ENCODE measurements around the gene AMBP.

AMBP gene

DNA sequence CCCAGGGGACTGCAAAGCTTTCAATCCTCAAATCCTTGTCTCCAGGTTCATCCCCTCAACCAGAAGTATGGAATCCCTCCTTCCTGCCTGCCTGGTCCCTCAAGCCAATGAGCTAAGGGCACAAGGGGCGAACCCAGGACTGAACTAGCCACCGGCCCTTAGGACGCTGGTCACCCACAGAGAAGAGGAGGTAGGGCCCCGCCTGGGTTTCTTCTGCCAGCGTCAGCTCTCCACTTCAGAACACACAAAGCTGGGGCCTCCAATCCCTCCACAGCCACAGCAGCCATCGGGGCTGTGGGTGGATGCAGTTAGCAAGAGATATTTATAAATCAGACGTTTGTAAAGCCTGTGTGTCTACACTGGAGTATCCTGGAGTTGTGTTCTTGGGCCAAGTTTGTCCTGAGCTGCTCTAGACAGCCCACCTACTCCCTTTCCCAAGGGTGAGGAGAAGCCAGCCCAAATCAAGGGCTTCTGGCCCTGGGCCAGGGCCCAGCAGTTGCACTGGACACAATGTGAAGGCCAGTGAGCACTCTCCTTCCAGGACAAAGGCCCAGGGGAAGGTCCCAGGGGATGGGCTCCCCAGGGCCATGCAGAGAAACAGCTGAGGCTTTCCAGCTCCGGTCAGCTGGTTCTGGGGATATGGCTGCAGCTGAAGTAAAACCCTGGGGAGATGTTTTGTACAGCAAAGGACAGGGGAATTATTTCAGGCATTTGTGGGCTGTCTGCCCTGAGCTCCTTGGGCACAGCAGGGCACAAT is 18.9 kb downstream of the AMBP start:
- Histone ChIP-seq H3K27me3 (ENCODE audit: insufficient read depth, low read length) (no peaks in the 10 kb centered on the region), H2AFZ (ENCODE audit: low read length) (no peak overlapping the region), H3K79me2 (ENCODE audit: insufficient read depth, low read length) (no peaks in the 10 kb centered on the region), H3K27ac (ENCODE audit: low read depth, low read length, poor library complexity, severe bottlenecking) (no peak overlapping the region), H3K36me3 (ENCODE audit: insufficient read depth, low read length) (no peaks in the 10 kb centered on the region), H4K20me1 (ENCODE audit: insufficient read depth, low read length) (no peaks in the 10 kb centered on the region), H3K4me2 (ENCODE audit: low read length) (no peak overlapping the region), H3K9ac (ENCODE audit: low read length) (no peak overlapping the region), H3K9me2 (ENCODE audit: low read depth, low read length) (no peaks in the 10 kb centered on the region), H3K4me3 (ENCODE audit: low read depth, low read length, poor library complexity, severe bottlenecking) (no peak overlapping the region), H3K4me1 (ENCODE audit: insufficient read depth, low read length, severe bottlenecking) (no peaks in the 10 kb centered on the region), H3K9me3 (ENCODE audit: low read length) (no peaks in the 10 kb centered on the region), H3F3A (ENCODE audit: insufficient read depth, low read length) (no peaks in the 10 kb centered on the region)
- TF ChIP-seq EZH2 (IDR thresholded peaks at IDR 0.05; ENCODE audit: borderline replicate concordance, low read length) = no peak
- TF ChIP-seq, protein P1, sequence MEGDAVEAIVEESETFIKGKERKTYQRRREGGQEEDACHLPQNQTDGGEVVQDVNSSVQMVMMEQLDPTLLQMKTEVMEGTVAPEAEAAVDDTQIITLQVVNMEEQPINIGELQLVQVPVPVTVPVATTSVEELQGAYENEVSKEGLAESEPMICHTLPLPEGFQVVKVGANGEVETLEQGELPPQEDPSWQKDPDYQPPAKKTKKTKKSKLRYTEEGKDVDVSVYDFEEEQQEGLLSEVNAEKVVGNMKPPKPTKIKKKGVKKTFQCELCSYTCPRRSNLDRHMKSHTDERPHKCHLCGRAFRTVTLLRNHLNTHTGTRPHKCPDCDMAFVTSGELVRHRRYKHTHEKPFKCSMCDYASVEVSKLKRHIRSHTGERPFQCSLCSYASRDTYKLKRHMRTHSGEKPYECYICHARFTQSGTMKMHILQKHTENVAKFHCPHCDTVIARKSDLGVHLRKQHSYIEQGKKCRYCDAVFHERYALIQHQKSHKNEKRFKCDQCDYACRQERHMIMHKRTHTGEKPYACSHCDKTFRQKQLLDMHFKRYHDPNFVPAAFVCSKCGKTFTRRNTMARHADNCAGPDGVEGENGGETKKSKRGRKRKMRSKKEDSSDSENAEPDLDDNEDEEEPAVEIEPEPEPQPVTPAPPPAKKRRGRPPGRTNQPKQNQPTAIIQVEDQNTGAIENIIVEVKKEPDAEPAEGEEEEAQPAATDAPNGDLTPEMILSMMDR (IDR thresholded peaks at IDR 0.05; ENCODE audit: low read length) = no peak

DNA sequence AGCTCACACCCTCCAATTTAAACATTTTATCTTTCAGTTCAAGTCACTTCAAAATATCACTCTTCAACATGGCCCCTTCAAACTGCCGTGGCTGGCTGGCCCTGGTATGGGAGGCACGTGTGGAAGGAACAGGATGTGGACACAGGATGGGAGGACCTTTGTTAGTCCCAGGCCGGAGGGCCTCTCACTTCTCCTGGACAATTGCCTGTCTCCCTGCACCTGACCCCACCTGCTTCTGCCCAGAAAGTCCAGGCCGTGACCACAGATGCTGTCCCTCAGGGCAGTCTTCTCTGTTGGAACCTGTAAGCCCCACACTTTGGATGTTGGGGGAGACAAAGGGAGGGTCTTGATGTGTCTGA is 19.4 kb downstream of the AMBP start:
- H3K27me3 ChIP-seq (ENCODE audit: insufficient read depth, low read length) = no peaks in the 10 kb centered on the region
- H3F3A ChIP-seq (ENCODE audit: insufficient read depth, low read length) = no peaks in the 10 kb centered on the region
- TF ChIP-seq, protein P1 (IDR thresholded peaks at IDR 0.05; ENCODE audit: low read length) = no peak
- no peak for TF ChIP-seq EZH2 (IDR thresholded peaks at IDR 0.05; ENCODE audit: borderline replicate concordance, low read length)
- no peak overlapping the region for H3K9ac ChIP-seq (ENCODE audit: low read length)
- no peaks in the 10 kb centered on the region for H4K20me1 ChIP-seq (ENCODE audit: insufficient read depth, low read length)
- H3K79me2 ChIP-seq (ENCODE audit: insufficient read depth, low read length) = no peaks in the 10 kb centered on the region
- no peaks in the 10 kb centered on the region for H3K36me3 ChIP-seq (ENCODE audit: insufficient read depth, low read length)
- H3K4me3 ChIP-seq (ENCODE audit: low read depth, low read length, poor library complexity, severe bottlenecking) = no peak overlapping the region
- H3K9me3 ChIP-seq (ENCODE audit: low read length) = no peaks in the 10 kb centered on the region
- no peak overlapping the region for H3K4me2 ChIP-seq (ENCODE audit: low read length)
- H2AFZ ChIP-seq (ENCODE audit: low read length) = no peak overlapping the region
- no peaks in the 10 kb centered on the region for H3K4me1 ChIP-seq (ENCODE audit: insufficient read depth, low read length, severe bottlenecking)
- no peak overlapping the region for H3K27ac ChIP-seq (ENCODE audit: low read depth, low read length, poor library complexity, severe bottlenecking)
- H3K9me2 ChIP-seq (ENCODE audit: low read depth, low read length) = no peaks in the 10 kb centered on the region

GRCh38 chr9:114057161-114057885 is 20.8 kb downstream of the AMBP start:
- no peak overlapping the region for H3K4me2 ChIP-seq (ENCODE audit: low read length)
- no peaks in the 10 kb centered on the region for H3K9me2 ChIP-seq (ENCODE audit: low read depth, low read length)
- no peak overlapping the region for H3K9ac ChIP-seq (ENCODE audit: low read length)
- H3K27ac ChIP-seq (ENCODE audit: low read depth, low read length, poor library complexity, severe bottlenecking) = no peak overlapping the region
- H3K36me3 ChIP-seq (ENCODE audit: insufficient read depth, low read length) = no peaks in the 10 kb centered on the region
- no peak overlapping the region for H3K4me3 ChIP-seq (ENCODE audit: low read depth, low read length, poor library complexity, severe bottlenecking)
- TF ChIP-seq, protein P1 (IDR thresholded peaks at IDR 0.05; ENCODE audit: low read length) = no peak
- no peak for TF ChIP-seq EZH2 (IDR thresholded peaks at IDR 0.05; ENCODE audit: borderline replicate concordance, low read length)
- no peaks in the 10 kb centered on the region for H3K79me2 ChIP-seq (ENCODE audit: insufficient read depth, low read length)
- H2AFZ ChIP-seq (ENCODE audit: low read length) = no peak overlapping the region
- no peaks in the 10 kb centered on the region for H4K20me1 ChIP-seq (ENCODE audit: insufficient read depth, low read length)
- H3F3A ChIP-seq (ENCODE audit: insufficient read depth, low read length) = no peaks in the 10 kb centered on the region
- no peaks in the 10 kb centered on the region for H3K9me3 ChIP-seq (ENCODE audit: low read length)
- no peaks in the 10 kb centered on the region for H3K4me1 ChIP-seq (ENCODE audit: insufficient read depth, low read length, severe bottlenecking)
- no peaks in the 10 kb centered on the region for H3K27me3 ChIP-seq (ENCODE audit: insufficient read depth, low read length)
